Measurements from ENCODE around the gene HOXB8. TPM values are rescaled to one million over a fixed set of nuclear protein-coding genes. Genes with fewer than 3 reads are reported as not detected.

Gene HOXB8
- total RNA-seq, 1 donor from 2014 or later: 1.6 TPM

DNA sequence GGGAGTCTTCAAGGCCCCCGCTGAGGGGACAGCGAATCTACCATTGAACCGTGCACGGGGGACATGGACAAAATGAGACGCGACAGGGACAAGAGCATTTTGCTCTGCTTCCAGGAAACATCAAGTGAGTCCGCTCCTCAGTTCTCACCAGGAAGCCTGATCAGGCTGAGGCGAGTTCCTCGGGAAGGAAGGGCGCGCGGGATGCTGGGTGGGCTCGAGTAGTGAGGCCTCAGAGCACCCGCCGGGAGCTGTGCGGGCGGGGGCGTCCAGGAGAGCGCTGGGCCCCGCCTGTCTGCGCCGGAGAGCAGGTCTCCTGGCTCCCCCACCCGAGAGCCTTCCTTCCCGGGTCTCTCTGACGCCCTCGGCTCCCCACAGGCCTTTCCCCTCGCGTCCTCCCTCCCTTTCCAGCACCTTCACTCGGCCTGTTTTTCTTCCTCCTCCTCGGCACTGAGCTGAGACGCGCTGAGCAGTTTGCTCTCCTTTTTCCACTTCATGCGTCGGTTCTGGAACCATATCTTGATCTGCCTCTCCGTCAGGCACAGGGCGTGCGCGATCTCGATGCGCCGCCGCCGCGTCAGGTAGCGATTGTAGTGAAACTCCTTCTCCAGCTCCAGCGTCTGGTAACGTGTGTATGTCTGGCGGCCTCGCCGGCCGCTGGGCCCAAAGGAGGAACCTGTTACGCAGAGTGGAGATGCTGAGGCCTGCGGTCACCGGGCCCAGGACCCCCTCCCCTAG, 18.9 kb downstream of the HOXB8 start:
- no peak for DNase-seq

GRCh38 chr17:48595278-48595999, 19.7 kb downstream of the HOXB8 start:
- DNase-seq: no peak

- DNase-seq: peak; percentile 60
Observed at GRCh38 chr17:48594538-48595277, 20.4 kb downstream of the HOXB8 start.

GRCh38 chr17:48593840-48594537, 21.1 kb downstream of the HOXB8 start:
- DNase-seq: peak; percentile 88

- DNase-seq: no peak
Observed at GRCh38 chr17:48593126-48593829, 21.8 kb downstream of the HOXB8 start, which contains the start of gene HOXB5. Gene HOXB5 (minus strand): TSS chr17:48593779. CDS start chr17:48593682, 97 bp downstream.

- no peak for DNase-seq
Observed at GRCh38 chr17:48592577-48592976, 22.5 kb downstream of the HOXB8 start.

DNA sequence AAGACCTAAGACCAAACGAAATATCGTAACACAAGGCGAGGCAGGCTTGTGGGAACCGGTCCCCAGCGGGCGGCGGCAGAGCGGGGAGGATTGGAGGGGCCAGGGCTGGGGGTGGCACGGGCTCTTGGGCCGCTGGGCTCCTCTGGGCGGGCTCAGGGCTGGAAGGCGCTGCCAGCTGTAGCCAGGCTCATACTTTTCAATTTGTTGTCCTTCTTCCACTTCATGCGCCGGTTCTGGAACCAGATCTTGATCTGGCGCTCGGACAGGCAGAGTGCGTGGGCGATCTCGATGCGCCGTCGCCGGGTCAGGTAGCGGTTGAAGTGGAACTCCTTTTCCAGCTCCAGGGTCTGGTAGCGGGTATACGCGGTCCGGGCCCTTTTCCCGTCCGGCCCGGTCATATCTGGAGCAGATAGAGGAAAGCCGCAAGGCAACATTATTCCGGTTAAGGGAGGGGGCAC, 23.0 kb downstream of the HOXB8 start:
- no peak for DNase-seq

DNA sequence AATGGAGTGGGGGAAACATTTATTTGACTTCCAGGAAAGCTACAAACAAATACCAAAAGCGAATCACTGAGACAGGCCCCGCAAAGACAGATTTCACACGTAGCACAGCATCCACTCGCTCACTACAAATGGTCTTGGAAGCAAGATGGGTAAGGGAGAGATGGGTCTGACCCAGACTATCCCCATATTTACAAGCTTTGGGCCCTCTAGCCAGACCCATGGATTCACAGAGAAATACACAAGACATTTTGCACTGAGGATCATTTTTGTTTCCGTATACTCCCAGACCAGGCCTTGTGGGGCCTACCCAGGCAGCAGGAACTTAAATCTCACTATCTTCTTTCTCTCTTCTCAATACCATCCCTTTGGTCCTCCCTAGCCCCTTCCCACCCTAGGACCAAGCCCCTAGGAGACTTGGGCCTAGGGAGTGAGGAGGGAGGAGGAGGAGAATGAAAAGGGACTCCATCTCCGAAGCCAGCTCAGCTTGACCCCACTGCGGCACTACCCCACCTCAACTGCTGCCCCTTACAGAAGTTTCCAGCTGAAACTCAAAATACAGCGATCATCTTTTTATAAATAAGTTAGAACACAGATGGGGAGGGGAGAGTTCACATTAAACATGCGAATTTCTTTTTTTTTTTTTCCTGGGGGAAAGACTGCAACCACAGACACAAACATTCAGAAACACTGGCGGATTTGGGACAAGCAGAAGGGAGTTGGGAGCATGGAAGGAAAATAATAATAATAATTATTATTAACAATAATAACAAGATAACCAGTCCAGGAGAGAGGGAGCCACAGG, 23.6 kb downstream of the HOXB8 start:
- no peak for DNase-seq

GRCh38 chr17:48590607-48591161, 24.4 kb downstream of the HOXB8 start:
- DNase-seq: no peak

DNA sequence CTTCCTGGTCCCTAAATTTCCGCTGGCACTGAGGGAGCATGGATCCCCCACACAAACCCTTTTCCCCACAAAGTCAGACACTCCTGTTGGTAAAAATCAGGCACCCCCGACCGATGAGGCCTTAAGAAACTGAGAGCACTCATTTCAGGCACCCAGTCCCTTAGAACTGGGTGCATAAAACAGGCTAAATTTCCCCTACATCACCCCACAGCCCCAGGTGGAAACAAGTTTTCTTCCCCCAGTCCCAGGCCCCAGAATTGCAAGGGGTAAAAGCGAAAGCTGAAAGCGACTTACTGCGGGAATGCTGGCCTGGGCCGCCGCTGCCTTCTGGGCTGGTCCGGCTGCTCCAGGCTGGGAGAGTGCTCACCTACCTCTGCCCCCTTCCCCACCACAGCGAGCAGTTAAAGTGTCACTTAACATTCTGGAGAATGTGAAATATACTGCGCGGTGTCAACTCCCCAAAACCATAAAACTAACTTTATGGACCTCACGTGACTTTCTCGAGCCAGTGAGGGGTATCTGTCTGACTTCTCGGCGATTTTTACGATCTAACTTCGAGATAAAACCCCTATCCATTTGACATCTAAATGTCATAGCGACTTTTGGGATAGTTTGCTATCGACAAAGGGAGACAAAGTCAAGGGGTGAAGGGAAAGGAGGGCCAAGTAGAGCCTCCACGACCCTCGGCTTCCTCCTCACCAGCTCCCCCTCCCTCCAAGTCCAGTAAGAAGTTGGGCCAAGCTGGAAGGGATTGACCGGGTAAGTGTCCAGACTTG, 25.1 kb downstream of the HOXB8 start, which contains the start of gene HOXB3:
HOXB3 (minus strand) TSS at position 411 of the 776 bp plus-strand sequence. CDS start 37,767 bp downstream, outside the sequence.
- no peak for DNase-seq

DNA sequence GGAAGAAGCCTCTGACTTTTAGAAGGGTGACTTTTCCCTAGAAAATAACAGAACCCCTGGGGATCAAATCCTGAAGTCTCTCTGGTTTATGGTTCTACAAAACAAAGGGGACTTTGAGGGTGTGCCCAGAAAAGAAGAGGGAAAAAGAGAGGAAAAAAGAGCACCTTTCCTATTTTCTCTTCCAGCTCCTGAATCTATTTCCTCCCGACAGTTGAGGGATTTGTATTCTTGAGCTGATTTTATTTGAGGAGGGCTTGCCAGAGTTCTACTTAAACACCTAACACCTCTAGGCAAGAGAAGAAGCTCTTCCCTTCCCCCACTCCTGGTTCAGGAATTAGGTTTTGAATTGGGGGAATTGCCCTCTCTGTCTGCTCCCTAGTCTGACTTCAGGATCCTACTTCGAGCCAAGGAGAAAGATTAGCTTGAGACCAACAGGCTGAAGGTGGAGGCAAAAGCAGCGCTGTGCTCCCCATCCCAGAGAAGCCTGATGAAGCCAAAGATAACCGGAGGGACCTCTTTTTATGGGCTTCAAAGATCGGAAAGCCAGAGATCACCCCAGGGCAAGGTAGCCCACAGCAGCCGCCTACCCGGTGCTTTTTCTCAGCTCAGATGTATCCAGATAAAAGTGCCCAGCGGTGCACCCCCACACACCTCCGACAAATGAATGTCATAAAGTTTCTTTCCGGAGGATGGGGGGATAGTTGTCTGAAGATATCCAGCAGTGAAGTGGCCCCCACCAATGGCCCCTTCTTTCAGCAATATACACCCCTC, 25.8 kb downstream of the HOXB8 start:
- no peak for DNase-seq

DNA sequence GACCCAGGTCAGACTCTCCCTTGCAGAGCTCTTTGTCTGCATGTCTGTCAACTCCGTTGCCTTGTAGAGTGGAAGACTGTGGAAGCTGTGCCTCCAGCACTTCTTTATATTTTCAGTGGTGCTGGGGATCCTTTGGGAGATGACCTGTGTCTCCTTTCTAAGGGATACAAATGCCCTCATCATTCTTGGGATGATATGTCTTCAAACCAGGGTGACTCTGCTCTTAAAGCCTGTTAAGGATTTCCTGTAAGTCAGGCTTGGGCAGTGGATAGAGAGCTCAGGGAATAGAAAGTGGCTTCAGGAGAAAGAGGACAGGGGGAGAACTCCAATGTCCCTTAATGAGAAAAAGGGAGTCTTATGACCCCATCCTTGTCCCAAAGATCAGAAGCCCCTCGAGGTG, 26.6 kb downstream of the HOXB8 start:
- DNase-seq: no peak

- DNase-seq: no peak
Observed at GRCh38 chr17:48588074-48588415, 27.0 kb downstream of the HOXB8 start.

- no peak for DNase-seq
Observed at GRCh38 chr17:48587276-48588073, 27.6 kb downstream of the HOXB8 start.

- no peak for DNase-seq
Observed at GRCh38 chr17:48586355-48587258, 28.5 kb downstream of the HOXB8 start.

- DNase-seq: no peak
Observed at GRCh38 chr17:48584223-48584741, 30.8 kb downstream of the HOXB8 start.
